Astrocyte of the cerebellum (primary cell): ENCODE results near the gene TGM2.
A peak's percentile ranks its signal among the peaks of the same experiment; 100 is the strongest.

Experiments
- DNase-seq: peaks from one replicate; pipeline ENCODE4 v3.0.0-alpha.2; 2011; ENCODE audit warnings: low read depth
- H3K4me3 ChIP-seq: 2 replicates; pipeline ENCODE4 v1.5.1; 2011; ENCODE audit warnings: mild to moderate bottlenecking, low read depth, low read length, moderate library complexity
- CTCF ChIP-seq: IDR thresholded peaks from 2 replicates; pipeline ENCODE4 v1.5.1; 2012; ENCODE audit warnings: low read length, low read depth, moderate library complexity, mild to moderate bottlenecking; ENCODE audit errors: missing control alignments
- in situ Hi-C: cut with HindIII; loops from 2 replicates; pipeline ENCODE4 v1.10.0; 2017; ENCODE audit warnings: low sequenced_read_pairs

Gene TGM2

GRCh38 chr20:38129893-38130609, 35.0 kb downstream of the TGM2 start:
- TF ChIP-seq CTCF = no peak
- no peak for DNase-seq
- H3K4me3 ChIP-seq = no peak overlapping the region
- in situ Hi-C loops = loop anchor here (5.0 kb wide), 1 partner anchor 58 kb away; no protein-coding TSS in a partner anchor

- no peak overlapping the region for H3K4me3 ChIP-seq
- no peak for TF ChIP-seq CTCF
- no peak for DNase-seq
- in situ Hi-C loops = loop anchor here (5.0 kb wide), 1 partner anchor 57 kb away; no protein-coding TSS in a partner anchor
Measured at GRCh38 chr20:38129248-38129865, 35.7 kb downstream of the TGM2 start.

GRCh38 chr20:38128691-38129090, 36.4 kb downstream of the TGM2 start:
- no peak overlapping the region for H3K4me3 ChIP-seq
- in situ Hi-C loops = loop anchor here (5.0 kb wide), 1 partner anchor 56 kb away; no protein-coding TSS in a partner anchor
- DNase-seq = no peak
- TF ChIP-seq CTCF = no peak

GRCh38 chr20:38127920-38128528, 37.0 kb downstream of the TGM2 start:
- no peak for TF ChIP-seq CTCF
- no peak for DNase-seq
- no peak overlapping the region for H3K4me3 ChIP-seq
- in situ Hi-C loops = loop anchor here (5.0 kb wide), 1 partner anchor 56 kb away; no protein-coding TSS in a partner anchor

GRCh38 chr20:38126932-38127621, 38.0 kb downstream of the TGM2 start:
- TF ChIP-seq CTCF = no peak
- H3K4me3 ChIP-seq = no peak overlapping the region
- in situ Hi-C loops = loop anchor here (5.0 kb wide), 1 partner anchor 55 kb away; no protein-coding TSS in a partner anchor
- DNase-seq = peak; percentile 55
